ENCODE measurements around the gene OR4S2.

Gene OR4S2

GRCh38 chr11:55648027-55648426 is at the start of gene OR4S2:
Gene OR4S2, plus strand, starts transcription at chr11:55648327. Its CDS starts 2,577 bp downstream, at chr11:55650904.
- no peak for DNase-seq

GRCh38 chr11:55607545-55607944 is 40.6 kb upstream of the OR4S2 start, which contains the start of gene OR4C11:
Gene OR4C11, minus strand, starts transcription at chr11:55607645. Its CDS starts 3,272 bp downstream, at chr11:55604373.
- no peak for DNase-seq

- no peak for DNase-seq
Measured at GRCh38 chr11:55624531-55624930, 23.6 kb upstream of the OR4S2 start.

GRCh38 chr11:55634813-55635212 is 13.3 kb upstream of the OR4S2 start, which contains the start of gene OR4P4:
Gene OR4P4, plus strand, starts transcription at chr11:55635113.
- no peak for DNase-seq

GRCh38 chr11:55652560-55652959 is 4.4 kb downstream of the OR4S2 start:
- DNase-seq, result no peak

DNA sequence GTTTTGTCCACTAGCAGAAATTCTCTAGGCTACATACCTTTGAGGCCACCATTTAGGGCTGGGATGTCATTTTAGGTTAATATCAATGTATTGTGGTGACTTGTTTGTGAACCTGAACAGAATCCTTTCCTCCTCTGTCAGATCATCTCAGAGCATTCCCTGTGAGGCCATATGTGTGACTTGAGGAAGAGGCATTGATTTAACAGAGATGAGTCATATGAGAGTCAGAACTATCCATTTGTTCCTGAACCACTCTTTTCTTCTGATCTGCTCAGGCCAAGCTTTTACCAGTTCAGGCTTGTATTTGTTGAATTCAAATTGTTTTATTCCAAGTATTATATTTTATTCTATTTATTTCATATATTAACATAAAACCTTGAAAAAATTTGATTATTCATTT is 7.0 kb downstream of the OR4S2 start:
- DNase-seq, result no peak

DNA sequence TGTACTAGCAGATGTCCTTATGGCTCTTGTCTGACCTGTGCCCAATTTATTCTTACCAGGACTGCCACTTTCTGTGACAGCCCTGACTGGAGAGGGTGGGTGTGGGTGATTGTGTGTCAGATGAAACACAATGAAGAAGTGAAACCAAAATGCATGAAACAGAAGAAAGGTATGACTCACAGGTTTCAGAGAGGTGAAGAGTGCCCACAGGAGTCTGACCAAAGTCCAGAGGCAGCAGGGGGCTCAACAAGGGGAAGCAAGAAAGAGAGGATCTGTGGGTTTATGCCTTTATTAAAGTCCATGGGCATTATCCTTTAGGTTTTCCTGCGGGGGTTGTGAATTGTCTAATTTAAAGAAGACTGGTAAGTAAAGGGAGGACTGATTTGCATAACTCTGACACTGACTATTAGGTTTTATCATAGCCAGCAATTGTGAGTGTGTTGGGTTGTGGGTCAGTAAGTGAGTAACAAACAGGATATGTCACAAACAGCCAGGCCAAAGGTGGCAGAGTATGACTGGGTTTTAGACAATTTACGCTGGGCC is 10.0 kb downstream of the OR4S2 start:
- DNase-seq, result no peak

GRCh38 chr11:55658608-55659007 is 10.5 kb downstream of the OR4S2 start:
- DNase-seq, result no peak

- no peak for DNase-seq
Measured at GRCh38 chr11:55661901-55662300, 13.8 kb downstream of the OR4S2 start, which contains the start of gene OR4C6. Gene OR4C6, plus strand, starts transcription at chr11:55662201. Its CDS starts 2,966 bp downstream, at chr11:55665167.

GRCh38 chr11:55669376-55669775 is 21.2 kb downstream of the OR4S2 start:
- DNase-seq, result no peak

DNA sequence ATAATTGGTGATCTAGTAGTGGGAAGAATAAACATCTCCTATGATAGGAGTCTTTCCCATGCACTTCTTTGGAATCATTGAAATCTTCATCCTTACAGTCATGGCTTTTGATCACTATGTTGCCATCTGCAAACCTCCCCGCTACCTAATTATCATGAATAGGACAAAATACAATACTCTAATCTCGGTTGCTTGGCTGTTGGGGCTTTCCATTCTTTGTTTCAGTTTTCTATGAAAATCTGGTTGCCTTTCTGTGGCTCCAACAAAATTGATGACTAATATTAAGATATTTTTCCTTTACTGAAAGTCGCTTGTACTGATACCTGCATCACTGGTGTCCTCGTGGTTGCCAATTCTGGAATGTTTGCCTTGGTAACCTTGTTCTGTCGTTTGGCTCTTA is 25.7 kb downstream of the OR4S2 start:
- no peak for DNase-seq

- DNase-seq, result no peak
Measured at GRCh38 chr11:55697817-55698216, 49.7 kb downstream of the OR4S2 start.

- DNase-seq, result no peak
Measured at GRCh38 chr11:55701429-55701828, 53.3 kb downstream of the OR4S2 start.

All from T1000 (cell line).